Umbilical cord (tissue), 2 donors: ENCODE data around the gene MAGI1. TPM values are rescaled to one million over a fixed set of nuclear protein-coding genes. Genes with fewer than 3 reads are reported as not detected.

Experiments
- DNase-seq: peaks from one replicate; pipeline ENCODE4 v3.0.0-alpha.2; 2015; ENCODE audit warnings: low spot score
- total RNA-seq: library from RNA; depleted of rRNA; stranded (reverse); fragments of >200 nt; gene quantifications from one replicate; pipeline ENCODE4 v1.2.3, GENCODE V29; 2014; ENCODE audit warnings: low replicate concordance; ENCODE audit not compliant: insufficient read depth

The MAGI1 gene
- total RNA-seq, 1 donor from 2014 or later, result 34.7 TPM

DNA sequence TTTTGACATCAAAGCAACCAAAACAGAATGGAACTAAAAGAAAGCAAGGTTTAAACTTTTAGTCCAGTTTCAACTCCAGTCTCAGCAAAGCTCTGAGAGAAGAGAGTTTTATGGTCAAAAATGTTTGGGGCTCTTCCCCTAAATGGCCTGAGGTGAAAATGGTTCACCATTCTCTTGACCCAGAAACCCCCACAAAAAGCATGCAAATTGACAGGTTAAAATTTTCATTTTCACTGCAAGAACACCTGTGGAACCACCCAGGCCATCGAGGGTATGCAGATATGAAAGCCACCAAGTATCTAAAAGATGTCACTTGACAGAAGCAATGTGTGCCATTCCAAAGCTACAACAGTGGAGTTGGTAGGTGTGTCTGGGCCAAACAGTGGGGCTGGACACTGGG lies 195.0 kb downstream of the MAGI1 start:
- DNase-seq, result no peak

DNA sequence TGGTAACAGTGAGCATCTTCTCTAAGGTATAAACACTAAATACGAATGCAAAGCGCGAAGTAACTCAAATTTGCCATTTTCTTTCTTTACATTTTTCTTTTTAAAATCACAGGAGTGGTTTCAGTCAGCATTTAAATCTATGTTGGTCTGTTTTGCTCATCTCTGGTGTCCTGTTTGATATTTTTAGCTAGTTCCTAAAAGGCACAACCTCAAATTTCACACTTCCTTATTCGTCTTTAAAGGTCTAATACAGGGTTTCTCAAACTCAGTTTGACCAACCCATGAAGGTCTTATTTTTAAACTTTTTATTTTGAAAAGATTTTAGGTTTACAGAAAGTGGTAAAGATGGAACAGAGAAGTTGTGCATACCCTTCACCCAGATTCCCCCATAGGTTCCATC lies 201.1 kb downstream of the MAGI1 start:
- no peak for DNase-seq

DNA sequence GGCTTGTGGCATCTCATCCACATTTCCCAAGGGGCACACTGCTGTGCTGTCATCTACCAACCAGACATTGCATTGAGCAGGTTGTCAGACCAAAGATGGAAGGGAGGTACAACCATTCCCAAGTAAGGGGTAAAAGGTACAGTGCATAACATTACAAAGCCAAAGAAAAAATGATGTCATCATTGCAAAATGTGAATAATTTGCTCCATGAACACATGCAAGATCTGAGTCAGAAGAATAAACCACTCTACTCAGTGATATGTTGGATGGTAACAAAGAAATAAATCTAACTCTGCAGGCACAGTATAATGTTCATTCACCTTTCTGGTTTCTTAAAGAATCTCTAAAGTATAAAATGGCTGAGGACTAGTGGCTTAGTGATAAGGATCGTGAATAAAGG lies 202.7 kb downstream of the MAGI1 start:
- DNase-seq, result no peak

DNA sequence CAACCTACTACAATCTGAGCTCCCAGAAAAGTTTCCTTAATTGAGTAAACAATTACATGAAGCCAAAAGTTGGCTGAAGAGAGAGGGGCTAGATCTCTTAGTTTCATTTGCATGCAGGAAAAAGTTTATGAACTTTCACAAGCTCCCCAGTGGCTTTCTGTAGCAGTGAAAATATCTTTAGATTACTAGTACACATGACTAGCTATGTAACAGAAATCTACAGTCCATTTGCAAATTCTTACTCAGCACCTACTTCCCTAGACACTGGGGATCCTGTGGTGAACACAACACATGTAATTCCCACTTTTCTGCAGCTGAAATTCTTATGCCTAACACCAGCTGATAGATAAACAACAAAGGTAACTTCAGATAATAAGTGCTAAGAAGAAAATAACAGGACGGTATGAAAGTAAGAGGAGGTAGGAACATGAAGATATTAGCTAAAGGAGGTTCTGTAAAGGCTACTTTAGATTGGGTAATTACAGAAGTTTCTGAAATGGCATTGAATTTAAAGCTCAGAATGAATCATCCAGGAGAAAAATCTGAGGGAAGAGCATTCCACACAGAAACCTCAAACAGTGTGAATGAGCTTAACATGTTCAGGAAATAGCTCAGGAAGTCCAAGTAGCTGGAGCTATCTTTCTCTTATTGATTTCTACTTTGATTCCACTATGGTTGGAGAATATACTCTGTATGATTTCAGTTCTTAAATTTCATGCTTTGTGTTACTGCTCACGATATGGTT lies 204.8 kb downstream of the MAGI1 start:
- peak; percentile 23 for DNase-seq

DNA sequence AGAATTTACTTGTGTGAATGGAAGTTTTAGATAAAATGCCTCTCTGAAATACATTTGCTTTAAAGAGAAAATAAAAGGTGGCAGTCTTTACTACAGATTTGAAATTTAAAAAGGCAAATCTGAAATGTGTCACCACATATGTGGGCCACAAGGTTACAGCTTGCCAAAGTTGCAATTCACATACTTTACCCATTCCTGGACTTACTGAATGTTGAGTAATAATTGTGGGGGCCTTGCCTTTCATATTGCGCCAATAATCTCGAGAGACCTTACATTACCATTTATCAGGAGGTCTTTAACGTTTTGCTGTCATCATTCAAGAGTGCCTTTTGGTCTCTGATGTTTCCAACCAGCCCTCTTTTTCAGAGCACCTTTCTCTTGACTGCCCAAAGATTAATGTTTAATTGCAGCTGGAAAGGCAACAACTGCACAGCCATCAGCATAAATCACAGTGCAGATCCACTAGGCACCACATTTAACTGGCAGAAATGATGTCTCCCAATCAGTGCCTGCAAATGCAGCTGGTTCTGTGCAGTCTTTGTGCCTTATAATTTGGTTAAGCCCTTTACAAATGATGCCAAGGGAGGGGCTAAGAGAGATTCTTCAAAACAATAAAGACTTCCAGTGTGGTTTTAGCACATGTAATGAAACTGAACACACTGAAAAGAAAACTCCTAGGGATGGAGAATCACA lies 206.8 kb downstream of the MAGI1 start:
- DNase-seq, result peak; percentile 20

DNA sequence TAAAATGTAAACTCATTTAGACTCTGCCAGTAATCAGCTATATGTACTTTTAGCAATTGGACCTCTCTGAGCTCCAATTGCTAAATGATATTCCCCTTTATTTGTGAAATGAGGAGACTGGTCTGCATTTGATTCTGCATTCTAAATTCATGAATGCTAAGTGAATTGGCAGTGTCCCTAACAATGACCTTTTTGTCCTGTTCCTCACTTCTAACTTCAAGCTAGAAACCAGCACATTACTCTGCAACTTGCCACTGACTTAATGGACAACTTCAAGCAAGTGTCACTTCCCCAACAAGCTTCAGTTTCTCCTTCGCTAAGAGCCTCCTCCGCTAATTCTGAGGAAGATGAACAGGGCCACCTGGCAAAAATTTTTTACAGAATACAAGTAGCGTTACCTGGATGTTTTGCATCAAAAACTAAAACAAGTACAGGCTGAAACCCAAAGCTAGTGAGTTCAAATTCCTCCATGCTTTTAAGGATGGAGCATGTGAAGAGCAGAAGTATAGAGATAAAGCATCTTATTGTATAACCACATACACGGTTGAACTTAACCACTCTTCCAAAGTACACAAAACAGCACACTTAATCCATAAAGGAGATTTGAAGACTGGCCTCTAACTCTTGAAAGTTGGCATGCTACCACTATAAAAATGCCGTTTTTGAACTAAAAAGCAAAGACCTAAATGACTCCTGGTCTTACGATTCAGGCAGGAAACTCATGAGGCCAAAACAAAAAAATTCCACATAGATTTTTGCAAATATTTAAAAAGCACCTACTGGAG lies 207.6 kb downstream of the MAGI1 start:
- DNase-seq, result peak; percentile 36

DNA sequence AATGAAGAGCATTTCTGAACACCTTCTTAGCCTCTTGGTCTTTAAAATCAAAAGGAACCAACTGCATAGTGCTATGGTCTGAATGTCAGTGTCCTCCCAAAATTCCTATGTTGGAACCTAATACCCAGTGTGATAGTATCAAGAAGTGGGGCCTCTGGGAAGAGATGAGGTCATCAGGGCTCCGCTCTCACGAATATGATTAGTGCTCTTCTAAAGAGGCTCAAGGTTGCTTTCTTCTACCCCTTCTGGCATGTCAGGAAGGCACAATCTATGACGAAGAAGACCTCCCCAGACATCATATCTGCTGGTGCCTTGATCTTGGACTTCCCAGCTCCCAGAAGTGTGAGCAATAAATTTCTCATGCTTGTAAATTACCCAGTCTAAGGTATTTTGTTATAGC lies 209.5 kb downstream of the MAGI1 start:
- DNase-seq, result no peak

DNA sequence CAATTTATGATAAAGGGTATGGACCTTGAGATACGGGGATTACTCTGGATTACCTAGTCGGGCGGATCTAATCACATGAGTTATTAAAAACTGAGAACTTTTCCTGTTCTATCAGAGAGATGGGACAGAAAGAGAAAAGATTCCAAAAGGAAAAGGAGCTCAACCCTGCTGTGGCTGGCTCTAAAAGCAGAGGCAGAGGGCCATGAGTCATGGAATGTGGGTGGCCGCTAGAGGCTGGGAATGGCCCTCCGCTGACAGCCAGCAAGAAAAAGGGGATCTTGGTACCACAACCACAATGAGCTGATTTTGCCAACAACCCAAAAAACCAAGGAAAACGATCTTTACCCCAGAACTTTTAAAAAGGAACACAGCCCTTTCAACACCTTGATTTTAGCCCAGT lies 210.0 kb downstream of the MAGI1 start:
- DNase-seq, result no peak

DNA sequence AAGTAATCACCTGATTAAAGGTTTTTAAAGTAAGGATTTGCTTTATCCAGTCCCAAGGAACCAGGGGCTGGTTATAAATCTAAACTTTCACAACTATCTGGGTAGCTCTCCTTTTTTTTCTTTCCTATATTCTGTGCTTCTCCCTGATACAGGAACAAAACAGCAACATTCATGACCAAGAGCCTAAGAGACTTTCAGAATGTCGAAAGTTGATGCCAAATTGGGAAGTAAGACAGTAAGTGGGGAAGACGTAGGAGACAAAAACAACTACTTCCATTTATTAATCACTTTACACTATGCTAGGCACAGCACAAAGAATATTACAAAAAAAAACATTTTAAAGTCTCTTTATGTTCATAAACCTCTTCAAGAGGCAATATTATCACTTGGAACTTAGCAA lies 211.6 kb downstream of the MAGI1 start:
- DNase-seq, result no peak

DNA sequence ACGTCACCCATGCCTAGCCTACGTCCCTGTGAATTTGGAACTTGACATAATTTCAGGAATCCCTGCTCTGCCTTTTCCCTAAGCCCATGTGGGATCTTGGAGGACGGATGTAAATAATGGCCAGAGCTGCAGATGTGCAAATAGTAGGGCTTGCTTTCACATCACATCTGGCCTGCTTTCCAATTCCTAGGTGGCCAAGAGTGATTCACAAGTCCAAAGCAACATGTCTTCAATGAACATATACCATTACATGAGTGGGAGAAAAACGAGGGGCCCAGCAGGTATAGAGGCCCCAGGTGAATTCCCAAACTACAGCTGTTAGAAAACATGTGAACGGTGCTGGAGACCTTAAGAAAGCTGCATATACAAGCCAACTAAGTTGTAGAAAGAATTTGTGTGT lies 214.6 kb downstream of the MAGI1 start:
- no peak for DNase-seq

DNA sequence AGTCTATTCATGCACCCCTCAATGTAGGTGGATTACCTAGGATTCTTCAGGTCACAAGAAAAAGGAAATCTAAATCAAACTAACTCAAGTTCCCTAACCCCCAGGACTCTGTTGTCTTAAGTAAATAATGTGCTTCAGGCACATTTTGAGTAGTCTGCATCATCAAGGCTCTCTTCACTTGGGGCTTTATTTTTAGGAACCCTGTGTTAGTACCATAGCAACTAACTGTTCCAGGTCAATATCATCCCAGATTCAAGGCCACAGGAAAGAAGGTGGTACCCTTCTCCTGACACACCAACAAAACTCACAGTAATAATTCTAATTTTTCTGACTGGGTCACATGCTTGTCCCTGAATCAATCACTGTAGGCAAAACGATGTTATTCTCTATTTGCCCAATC lies 218.1 kb downstream of the MAGI1 start:
- no peak for DNase-seq

DNA sequence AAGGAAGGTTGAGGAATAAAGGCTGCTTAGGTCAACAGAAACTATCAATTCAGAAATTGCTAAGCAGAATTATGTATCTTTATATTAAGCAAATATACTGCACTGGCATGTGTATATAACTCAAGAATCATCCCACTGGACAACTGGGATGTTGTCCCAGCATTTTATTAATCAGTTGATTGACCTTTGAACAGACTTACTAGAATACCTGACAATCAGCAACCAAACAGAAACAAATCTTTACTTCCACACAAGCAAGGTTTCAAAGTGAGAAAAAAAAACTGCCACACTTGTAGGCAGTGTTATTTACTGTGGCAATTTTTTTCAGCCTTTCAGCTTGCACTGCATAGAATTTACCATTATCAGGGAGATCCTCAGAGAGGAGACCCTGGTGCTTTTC lies 218.8 kb downstream of the MAGI1 start:
- no peak for DNase-seq

DNA sequence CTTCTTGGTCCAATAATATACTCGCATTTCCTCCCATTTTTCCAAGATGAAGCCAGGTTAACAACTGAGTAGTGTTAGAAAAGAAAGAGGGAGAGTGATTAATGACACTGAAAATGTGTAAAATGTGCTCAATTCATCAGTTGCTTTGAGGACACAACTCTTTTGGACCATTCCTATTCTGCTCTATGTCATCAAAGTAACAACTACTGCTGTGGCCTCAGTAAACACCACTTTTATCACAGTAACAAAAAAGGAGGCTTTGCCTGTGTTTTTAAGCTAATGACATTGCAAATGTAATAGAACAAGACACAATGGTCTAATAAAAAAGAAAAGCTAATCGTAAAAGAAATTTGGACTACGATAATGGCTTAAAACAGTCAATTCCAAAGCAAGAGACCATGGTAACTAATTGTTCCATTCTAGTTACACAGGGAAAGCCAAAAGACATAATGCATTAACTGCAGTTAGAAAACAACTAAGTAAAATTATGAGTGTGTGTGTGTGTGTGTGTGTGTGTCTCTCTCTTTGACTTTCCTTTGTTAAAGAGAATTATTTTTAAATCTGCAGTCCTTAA lies 221.1 kb downstream of the MAGI1 start:
- DNase-seq, result no peak

DNA sequence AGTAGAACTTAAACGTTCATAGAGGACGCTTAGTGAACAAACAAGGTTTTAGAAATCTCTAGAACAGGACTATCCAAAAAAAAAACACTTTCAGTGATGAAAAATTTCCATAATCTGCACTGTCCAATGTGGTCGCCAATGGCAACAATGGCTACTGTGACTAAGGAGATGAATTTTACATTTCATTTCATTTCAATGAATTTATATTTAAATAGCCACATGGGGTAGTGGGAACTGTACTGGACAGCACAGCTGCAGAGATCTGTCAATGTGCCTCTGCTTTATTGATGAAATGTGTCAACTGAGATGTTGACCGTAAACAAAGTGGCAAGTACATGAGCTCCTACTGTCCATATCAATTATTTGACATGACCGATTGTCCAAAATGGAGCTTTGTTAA lies 222.5 kb downstream of the MAGI1 start:
- DNase-seq, result no peak

DNA sequence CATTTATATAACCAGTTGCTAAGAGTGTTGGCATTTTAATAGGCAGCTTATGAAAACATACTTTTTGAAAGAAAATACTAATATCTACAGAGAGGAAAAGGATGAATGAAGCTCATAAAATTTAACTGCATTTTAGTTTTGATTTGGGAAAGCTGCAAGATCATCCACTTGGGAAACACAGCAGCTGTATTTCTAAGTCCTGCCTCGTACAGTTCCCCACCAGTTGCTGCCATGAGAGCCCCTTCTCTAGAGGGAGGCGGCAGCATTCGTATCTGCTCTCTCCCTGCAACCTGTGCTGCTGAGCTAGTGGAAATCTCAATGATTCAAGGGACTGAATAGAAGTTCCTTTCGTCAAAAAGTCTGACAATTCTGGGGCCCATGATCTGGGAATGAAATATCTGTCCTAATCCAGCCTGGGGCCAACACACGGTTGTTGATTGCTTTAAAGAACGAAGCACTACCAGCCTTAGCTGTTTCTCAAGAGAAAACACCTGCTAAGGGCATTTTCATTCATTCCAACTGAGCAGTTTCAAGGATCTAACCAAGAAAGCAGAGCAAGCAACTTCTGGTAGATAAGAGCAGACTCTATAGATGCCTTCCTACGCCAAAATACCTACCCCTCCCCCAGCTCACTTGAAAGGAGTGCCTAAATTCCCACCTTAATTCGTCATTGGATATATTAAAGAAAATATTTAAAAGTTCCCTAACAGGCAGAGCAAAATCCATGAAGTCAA lies 223.7 kb downstream of the MAGI1 start:
- DNase-seq, result no peak

DNA sequence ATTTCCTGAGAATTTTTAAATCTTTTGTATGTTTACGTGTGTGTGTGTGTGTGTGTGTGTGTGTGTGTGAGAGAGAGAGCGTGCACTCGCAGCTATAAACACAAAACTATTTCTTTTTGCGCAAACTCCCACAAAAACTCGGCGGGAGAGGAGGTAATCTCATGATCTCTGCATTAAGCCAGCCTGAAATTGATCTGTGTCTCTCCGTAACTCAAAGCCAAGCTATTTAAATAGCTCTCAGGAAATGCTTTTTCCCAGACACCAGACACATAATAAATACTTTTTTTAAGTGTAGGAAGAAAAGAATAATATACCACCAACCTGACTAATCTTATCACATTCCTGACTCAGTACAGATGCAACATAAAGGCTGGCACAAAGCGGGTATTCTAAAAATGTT lies 226.8 kb downstream of the MAGI1 start:
- no peak for DNase-seq

DNA sequence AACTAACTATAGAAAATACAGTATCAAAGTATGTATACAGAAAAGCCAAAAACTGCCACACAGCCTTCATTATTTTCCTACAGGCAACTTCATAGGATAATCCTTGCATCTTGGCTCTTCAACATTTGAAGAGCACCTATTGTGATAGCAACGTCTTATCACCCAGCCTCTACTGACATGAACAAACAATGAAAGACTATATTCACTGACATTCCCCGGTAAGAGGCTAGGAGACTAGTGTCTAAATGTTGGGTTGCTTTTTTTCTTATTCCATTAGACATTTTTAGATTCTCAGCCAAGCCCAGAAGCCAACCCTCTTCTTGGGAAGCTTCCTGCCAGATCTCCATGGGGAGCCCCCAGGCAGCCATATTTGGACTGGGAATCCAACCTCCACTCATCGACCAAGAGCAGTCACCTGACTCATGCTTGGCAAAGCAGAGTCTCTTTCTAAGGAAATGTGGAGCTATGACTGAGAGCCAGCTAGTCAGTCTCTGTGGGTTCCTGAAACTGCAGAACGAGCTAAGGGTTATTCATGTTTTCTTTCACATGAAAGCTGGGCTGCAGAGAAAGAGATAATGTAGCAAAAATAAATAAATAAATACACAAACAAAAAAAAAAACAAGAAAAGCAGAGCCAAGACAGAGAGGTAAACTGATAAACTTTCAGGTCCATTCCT lies 227.5 kb downstream of the MAGI1 start:
- no peak for DNase-seq

DNA sequence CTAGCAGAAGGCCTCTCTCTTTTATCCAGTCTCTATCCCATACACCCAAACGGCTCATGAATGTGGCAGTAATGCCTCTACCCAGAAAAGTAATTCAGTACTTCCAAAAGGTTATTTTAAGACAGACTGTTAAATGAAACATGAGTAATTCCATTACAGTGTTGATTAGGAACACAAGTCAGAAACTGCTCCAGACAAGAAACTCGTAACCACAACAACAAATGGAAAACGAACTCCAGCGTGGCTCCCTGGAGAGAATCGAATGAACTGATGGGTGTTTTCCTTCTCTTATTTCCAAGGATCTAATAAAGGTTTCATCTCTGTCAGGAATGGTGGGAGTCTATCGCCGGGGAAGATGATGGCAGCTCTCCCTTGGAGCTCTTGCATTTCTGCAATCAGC lies 228.4 kb downstream of the MAGI1 start:
- no peak for DNase-seq

DNA sequence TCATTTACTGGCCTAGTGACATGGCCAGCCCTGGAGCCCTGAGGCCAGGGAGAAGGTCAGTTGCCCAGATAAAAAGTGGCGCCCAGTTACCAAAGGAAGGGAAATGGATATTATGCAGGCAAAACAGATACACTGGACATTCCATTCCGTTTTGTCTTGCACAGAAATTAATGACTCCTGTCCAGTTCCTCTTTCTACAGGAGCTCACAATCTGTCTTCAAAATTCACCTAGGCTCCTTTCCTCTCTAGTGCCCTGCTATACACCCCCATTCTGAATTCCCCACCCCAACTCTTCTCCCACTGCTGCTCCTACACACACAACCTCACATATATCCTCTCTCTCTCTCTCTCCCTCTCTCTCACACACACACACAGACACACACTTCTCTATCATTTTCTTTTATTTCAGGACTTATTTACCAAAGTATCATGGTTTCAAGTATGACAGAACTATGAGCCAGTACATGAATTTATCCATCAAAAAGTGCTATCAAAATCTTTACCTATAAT lies 229.0 kb downstream of the MAGI1 start:
- no peak for DNase-seq

DNA sequence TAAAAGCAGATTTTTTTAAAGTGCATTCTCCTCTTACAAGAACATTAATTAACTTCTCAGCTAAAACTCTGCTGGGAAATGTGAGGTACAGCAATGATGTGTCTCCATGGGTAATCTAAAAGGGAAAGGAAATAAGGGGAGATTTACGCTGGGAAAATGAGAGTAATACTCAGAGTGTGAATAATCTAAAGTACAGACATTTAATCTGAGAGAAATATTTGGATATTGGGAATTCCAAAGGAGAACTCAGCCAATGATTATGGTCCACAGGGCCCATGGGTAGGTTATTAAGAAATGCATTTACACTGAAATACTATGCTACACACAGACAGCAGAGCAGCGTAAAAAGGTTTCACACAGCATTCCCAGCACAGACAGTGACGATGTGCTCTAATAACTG lies 229.9 kb downstream of the MAGI1 start:
- DNase-seq, result no peak

DNA sequence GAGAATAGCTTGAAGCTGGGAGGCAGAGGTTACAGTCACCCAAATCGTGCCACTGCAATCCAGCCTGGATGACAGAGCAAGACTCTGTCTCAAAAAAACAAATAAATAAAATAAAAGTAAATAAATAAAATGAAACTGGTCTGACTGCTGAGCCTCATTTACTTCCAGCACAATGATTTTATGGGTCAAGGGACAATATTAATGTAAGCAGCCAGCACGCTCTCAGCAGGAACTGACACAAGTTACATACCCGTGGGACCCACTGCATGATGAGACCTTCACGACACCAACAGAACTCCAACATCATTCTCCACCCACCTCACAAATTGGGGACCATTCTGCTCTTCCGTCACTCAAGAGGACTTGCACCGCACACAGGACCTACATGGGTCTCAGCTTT lies 230.3 kb downstream of the MAGI1 start:
- no peak for DNase-seq
